KBM-7 (cell line): Measurements from ENCODE around the gene UCN.
"Not testable (repeated sequence)": the region's sequence is repeated elsewhere in the genome, so short reads cannot be mapped to it uniquely, and the experiment has no call there.

Source experiments
- DNase-seq: peaks from one replicate; pipeline ENCODE4 v3.0.0-alpha.2; 2015
- in situ Hi-C: fragments of 300-500 bp; cut with MboI; formaldehyde crosslinking; loops from 2 replicates; pipeline ENCODE4 v1.14.3; 2020; ENCODE audit warnings: low sequenced_read_pairs, low pct_unique_long_range_greater_than_20kb, mixed read lengths

Gene UCN

DNA sequence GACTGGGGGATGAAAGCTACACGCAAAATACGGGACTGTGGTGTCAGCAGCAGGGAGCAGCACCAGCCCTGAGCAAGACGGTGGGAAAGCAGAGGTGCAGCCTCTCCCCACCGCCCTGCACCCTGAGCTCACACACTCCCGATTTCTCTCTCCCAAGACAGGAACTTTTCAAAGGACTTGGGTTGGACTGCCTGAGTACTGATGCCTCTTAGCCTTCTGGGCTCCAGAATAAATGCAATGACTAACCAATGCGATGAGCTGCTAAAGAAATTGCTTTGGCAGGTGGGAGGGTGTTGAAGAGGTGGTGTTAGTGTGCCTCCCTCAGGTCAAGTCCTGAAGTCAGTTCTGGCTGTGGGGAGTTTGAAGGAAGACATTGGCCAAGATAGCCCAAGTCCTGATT is 16.4 kb downstream of the UCN start:
- no peak for DNase-seq
- in situ Hi-C loops = no loop called here

DNA sequence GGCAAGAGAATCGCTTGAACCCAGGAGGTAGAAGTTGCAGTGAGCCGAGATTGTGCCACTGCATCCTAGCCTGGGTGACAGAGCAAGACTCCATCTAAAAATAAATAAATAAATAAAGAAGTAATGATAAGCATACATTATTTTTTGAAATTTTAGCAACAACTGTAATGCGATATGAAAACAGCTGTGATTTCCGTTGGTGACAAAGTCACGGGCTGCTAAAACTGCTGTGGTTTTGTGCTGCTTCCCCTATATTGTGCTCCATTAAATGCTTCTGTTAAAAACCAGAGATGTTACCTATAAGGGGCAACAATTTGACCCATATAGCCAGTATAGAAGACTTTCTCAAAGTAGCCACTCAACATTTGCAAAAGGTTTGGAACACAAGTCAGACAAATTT is 17.7 kb downstream of the UCN start:
- DNase-seq = no peak
- in situ Hi-C loops = no loop called here

DNA sequence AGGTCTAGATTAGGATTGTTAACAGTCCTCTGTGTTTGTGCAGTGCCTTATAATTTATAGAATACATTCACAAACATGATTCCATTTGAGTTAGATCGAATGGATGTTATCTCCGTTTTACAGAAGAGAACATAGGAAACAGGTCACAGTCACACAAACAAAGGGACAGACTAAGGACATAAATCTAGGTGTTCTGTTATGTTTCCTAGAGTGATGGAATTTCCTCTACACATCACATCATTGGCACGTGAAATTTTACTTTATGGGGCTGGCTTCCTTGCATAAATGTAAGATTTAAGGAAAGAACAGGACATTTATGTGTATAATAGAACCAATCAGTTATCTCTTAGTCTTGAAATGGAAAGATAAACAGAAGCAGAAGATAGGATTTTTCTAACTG is 19.6 kb downstream of the UCN start:
- in situ Hi-C loops = no loop called here
- DNase-seq = no peak

DNA sequence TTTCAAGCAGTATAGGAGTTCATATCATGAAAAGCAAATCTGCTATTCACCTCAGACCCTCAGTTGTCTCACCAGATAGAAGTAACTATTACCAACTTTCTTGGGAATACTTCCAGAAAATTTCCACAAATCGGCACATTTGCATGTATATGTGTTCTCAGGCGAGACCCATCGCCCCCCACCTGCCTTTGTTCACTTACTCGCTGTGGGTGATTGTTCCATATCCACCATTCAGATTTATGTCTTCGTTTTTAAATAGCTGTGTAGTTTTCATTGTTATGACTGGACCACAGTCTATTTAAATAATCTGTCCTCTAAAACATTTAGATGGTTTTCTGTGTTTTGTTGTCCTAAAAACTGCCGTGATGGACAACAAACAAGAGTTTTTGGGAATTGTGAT is 22.8 kb downstream of the UCN start:
- in situ Hi-C loops = no loop called here
- DNase-seq = no peak

DNA sequence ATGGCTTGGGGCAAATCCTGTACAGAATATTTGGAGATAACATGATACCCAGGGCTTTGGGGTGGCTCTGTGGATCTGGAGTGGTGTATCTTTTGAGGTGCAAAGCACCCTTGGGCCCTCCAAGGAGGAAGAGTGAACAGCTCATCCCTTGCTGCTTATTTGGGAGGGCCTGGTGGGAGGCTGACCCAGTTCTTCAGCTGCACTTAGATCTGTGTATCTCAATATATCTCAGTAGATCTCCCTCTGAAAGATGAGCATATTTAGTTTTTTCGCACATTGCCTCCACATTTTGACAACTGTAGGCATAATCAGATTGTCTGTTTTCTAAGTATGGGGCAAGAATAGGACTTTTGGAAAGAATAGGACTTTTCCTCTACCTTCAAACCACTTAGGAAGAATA is 23.2 kb downstream of the UCN start:
- in situ Hi-C loops = no loop called here
- no peak for DNase-seq

DNA sequence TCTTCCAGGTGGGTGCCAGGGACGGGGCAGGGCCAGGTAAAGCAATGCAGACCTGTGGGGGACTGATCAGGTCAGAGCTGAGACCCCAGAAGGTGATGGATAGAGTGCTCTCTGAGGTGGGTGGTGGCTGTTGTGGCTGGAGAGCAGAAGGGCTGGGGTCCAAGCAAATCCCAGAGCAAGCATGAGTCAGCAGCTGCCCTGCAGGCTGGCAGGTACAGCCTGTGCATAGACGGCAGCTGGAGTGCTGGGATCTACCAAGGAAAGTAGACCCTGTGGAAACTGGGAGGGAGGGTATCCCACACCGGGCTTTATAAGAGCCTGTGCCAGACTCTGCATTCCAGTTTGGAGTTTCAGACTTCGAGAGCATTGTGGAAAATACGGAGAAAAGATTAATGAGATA is 25.4 kb downstream of the UCN start:
- no peak for DNase-seq
- in situ Hi-C loops = no loop called here

DNA sequence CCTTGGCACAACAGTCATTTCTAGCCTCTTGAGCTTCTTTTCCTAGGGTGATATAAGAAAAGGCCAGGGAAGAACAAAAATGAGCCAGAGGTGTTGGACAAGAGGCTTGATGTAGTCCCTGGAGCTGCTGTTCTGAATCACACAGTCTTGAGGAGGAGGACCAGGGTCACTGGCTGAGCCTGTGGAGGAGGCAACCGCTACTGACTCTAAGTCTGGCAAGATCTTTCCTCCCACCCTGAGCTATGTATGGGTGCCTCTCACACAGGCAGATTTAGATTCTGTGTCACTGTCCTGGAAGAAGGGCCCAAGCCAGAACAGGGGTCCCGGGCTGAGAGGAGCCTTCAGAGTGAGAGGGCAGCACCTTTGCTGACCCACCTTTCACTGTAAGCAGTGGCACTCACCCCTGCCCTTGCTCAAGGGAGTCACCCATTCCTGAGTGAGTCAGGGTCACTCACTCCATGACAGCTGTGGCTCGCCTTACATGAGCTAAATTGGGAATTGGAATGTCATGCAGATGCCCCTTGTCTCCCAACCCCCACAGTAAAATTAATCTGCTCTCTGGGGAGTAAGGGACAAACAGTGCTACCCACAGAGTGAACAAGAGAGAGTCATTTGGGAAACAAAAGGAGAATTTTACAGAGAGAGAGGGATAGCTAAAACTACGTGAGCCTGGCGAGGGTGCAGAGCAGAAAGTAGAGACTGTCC is 26.2 kb downstream of the UCN start, which contains the start of gene TRIM54:
Gene TRIM54, plus strand, starts transcription at position 575 of the 705 bp plus-strand sequence. CDS start 303 bp downstream, outside the sequence.
- in situ Hi-C loops = no loop called here
- no peak for DNase-seq

DNA sequence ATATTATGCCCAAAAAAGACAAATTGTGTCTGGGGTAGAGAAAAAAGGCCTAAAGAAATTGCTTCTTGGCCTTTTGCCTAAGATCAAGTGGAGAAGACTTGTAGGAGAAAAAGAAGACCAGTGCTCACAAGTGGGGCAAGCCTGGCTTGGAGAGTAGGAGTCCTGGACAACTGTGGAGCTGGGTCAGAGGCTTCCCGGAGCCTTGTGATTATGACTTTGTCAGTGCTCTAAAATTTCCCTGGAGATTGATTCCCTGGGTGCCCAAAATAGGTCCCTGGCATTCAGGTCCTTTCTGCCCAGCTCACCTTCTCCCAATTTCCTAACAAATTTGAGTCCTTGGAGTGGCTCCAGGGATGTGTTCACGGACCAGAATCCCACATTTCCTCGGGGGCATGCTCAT is 26.8 kb downstream of the UCN start:
- DNase-seq = no peak

DNA sequence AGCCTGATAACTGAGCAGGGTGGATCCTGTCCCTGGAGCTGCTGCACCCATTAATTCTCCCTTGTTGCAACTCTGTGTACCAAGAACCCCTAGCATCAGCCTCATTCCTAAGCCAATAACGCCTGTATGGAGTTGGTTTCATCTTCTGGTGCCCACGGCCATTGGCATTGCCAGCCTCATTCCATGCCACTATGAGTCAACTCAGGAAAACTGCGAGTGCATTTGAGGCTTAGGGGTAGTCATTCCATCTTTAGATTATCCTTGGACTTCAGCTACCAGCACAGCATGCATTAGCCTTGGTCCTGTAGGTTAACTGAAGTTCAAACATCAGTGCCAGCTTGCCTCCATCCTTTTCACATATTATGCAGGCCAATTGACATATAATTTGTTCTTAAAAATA is 27.4 kb downstream of the UCN start:
- in situ Hi-C loops = no loop called here
- no peak for DNase-seq

More for the DNA sequence above, 26.8 kb downstream of the UCN start:
- in situ Hi-C loops = no loop called here

DNA sequence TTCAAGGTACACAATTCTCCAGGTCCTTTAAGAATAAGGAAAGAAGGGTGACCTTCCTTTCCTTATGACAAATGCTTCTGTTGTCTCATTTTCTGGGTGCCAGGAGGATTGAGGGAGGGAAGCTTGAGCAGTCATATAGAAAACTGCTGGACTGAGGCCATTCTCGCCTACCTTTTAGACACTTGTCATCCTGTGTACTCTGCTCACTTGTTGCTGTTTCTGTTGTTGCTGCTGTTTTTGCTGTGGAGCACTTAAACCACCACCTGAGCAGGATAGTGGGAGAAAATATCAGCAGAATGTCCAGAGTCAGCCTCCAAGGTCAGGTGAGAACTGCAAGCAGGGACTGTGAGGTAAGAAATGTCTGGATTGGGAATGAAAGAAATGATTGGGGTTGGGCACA is 30.2 kb downstream of the UCN start:
- no peak for DNase-seq
- in situ Hi-C loops = no loop called here

DNA sequence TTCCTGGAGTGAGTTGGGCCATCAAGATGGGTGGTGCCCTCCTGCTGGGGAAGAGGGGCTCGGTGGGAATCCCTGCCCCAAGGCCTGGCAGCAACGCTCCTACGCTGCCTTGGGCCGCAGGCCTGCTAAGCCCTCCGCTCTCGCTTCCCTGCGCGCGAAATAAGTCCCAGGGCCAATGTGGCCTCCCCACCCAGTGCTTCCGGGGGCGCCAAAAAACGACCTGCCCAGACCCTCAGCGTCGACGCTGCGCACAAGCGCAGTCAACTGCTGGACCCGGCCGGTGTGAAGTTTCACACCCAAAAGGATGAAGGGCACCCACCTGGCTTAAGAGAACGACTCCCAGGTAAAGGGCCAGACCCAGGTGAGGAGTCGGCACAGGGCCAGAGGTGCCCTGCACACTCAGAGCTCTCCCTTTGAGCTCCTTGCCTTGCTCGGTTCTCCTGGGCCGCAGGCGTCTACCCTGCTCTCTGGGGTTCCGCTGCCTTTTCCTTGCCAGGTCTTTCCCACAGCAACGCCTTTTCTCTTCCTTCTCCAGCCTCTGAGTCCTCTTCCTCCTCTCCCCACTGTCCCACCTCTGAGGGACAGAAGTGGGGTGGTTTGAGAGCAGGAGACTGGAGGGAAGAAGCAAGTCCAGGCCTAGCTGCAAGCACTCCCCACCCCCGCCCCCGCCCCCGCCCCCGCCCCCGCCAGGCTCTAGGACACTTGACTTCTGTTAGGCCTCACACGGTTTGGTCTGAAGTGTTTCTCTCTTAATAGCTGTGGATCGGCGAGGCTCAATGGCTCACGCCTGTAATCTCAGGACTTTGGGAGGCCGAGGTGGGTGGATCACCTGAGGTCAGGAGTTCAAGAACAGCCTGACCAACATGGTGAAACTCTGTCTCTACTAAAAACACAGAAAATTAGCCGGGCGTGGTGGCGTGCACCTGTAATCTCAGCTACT is 32.8 kb downstream of the UCN start, which contains the start of gene DNAJC5G:
Gene DNAJC5G, plus strand, starts transcription at position 223 of the 940 bp plus-strand sequence. CDS start 1,296 bp downstream, outside the sequence.
- no peak for DNase-seq
- in situ Hi-C loops = no loop called here

DNA sequence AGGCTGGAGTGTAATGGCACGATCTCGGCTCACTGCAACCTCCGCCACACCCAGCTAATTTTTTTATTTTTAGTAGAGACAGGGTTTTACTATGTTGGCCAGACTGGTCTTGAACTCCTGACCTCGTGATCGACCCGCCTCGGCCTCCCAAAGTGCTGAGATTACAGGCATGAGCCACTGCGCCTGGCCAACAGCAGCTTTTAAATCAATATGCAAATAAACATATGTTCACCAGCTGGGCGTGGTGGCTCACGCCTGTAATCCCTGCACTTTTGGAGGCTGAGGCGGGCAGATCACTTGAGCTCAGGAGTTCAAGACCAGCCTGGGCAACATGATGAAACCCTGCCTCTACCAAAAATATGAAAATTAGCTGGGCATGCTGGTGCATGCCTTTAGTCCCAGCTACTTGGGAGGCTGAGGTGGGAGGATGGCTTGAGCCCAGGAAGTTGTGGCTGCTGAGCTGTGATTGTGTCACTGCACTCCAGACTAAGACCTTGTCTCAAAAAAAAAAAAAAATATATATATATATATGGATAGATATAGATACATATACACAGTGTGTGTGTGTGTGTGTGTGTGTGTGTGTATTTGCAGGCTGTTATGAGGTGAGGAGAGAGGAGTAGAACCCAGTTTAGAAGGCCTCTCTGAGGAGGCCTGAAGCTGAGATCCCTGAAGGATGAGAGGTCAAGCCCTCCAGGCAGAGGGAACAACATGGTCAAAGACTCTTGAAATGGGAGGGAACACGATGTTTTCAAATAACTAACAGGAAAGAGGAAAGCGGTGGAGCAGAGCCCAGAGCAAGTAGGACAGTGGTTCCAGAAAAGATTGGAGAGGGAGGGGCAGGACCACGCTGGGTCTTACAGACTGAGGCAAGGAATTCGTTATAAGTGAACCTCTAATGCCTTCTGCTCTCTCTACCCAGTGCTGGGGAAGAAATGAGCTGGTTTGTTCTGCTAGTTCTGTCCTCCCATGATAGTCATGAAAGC is 35.4 kb downstream of the UCN start:
- in situ Hi-C loops = not testable (repeated sequence)
- peak; percentile 50 for DNase-seq

DNA sequence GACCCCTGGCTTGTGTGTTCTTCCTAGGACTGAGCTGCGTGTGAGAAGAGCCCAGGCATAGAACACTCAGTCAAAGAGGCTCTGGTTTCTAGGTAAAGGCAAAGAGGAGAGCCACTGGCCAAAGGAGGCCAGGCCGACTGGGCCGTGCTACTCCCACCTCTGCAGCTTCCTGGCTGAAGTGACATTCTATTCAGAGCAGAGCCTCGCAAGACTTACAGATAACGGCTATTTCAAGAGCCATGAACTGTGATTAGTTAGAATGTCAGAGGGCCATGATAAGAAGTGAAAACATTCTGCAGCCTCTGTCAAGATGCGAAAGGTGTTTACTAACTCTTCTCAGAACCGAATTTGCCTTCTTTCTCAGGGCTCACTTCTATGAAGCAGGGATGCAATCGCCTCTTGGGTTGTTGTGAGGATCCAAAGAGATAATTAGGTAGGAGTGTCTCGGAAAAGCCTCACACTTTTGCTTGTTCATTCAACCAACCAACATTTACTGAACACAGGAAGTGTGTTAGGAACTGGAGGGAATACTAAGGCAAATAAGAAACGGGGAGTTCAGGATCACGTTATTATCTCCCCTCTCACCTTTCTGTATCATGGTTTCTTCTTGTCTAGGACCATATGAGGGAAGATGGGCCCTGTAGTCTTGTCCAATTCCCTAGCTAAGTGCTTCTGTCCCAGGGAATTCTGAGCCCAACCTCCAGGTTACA is 36.5 kb downstream of the UCN start:
- DNase-seq = no peak
- in situ Hi-C loops = no loop called here

DNA sequence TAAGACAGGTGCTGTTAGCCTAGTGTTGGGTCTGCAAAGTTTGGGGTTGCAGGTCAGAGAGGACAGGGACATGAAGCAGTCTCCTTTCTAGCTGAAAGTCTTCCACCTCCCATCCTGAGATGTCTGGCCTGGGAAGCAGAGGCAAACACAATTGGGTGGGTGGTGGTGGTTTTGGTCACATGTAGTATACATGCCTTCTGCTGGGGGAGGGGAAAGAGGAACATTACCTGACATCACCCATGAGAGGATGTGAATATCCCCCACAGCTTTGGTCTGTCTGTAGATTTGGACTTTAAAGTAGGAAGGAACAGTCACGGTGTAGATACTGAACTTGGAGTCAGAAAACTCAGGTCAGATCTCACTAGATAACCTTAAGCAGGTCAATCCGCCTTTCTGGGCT is 37.6 kb downstream of the UCN start:
- DNase-seq = peak; percentile 63
- in situ Hi-C loops = no loop called here

DNA sequence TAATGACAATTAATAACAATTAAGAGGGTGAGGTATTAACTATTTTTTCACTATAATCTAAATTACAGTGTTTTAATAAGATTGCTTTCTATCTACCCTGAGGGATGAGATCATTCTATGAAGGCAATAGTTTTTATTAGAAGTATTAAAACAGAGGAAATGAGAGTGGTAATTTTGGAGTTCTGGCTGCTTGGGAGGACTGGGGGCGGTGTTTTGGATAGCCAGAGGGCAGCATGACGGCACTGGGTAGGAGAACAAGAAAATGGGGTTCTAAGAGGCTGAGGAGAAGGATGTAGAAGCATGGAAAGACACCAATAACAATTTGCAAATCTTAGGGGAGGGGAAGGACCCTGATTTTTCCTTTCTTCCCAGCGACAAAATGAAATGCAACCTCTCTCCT is 38.1 kb downstream of the UCN start:
- in situ Hi-C loops = no loop called here

DNA sequence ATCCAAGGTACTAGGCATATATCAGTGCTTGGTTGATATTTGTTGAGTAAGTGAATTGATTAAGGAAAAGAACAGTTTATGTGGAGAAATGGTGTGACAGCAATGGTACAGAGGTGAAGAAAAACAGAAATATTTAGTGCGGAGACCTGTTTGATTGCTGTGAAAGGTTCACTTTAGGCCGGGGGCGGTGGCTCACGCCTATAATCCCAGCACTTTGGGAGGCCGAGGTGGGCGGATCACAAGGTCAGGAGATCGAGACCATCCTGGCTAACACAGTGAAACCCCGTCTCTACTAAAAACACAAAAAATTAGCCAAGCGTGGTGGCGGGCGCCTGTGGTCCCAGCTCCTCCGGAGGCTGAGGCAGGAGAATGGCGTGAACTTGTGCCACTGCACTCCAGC is 39.9 kb downstream of the UCN start:
- DNase-seq, in situ Hi-C loops: not testable (repeated sequence)

More for the DNA sequence above, 38.1 kb downstream of the UCN start:
- no peak for DNase-seq

DNA sequence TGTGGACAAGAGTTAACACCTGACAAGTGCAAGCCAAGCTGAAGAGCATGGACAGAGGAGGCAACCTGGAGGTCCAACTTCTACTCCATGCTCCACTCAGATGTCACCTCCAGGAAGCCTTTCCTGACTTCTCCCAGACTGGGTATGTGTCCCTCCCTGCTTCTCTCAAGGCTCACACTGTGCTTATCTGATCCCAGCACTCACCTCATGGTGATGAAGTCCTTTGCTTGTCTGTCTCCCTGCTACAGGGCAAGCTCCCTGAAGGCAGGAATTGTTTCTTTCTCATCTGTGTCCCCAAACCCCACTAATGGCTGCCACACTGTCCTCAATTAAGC is 42.7 kb downstream of the UCN start:
- no peak for DNase-seq
- in situ Hi-C loops = no loop called here

DNA sequence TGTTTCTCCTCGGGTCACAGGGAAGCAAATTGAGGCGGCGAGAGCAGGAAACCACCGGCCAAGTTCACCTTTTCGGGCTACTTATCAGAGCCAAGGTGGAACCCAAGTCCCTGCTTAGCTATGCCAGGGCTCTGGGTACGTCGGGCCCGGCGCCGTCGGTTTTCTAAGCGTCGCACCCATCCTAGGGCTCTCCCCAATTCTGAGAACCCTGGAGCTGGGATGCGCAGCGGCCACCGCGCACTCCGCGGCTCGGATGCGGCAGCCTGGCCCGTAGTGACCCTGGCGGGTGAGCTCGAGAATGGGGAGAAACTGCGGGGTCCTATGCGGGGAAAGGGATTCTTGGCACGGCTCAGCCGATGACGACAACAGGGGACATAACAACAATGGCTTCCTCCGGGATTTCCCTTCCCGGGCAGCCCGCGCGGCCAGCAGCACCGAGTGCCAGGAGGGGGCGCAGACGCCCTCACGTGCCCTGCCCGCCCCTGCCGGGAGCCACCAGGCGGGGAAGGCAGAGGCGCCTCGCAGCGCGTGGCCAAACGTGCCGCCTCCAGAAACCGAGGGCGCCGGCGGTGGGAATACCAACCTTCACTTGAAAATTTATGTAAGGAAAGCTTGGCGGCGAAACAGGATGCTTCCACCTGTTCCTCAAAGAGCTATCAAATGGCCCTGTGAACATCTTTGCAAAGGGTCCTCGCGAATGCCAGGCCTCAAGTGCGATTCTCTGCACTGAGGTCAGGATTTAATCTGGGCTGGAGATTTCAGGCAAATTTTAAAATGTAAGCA is 43.3 kb downstream of the UCN start:
- peak; percentile 82 for DNase-seq
- in situ Hi-C loops = no loop called here
